ENCODE data around the gene VPS45. TPM values are rescaled to one million over a fixed set of nuclear protein-coding genes. Genes with fewer than 3 reads are reported as not detected.

Gene VPS45
- total RNA-seq, 1 experiment from 2014 or later: 51.3 TPM

GRCh38 chr1:150020711-150021110 lies 46.9 kb upstream of the VPS45 start:
- ChIA-PET POLR2A (ENCODE audit: low non-redundant PET) (no interaction called here), CTCF (no interaction called here)
- no peaks in the 10 kb centered on the region for H3K27me3 ChIP-seq (replicated peaks; ENCODE audit: insufficient read depth, low read depth, low read length, poor library complexity)
- TF ChIP-seq, protein P1, sequence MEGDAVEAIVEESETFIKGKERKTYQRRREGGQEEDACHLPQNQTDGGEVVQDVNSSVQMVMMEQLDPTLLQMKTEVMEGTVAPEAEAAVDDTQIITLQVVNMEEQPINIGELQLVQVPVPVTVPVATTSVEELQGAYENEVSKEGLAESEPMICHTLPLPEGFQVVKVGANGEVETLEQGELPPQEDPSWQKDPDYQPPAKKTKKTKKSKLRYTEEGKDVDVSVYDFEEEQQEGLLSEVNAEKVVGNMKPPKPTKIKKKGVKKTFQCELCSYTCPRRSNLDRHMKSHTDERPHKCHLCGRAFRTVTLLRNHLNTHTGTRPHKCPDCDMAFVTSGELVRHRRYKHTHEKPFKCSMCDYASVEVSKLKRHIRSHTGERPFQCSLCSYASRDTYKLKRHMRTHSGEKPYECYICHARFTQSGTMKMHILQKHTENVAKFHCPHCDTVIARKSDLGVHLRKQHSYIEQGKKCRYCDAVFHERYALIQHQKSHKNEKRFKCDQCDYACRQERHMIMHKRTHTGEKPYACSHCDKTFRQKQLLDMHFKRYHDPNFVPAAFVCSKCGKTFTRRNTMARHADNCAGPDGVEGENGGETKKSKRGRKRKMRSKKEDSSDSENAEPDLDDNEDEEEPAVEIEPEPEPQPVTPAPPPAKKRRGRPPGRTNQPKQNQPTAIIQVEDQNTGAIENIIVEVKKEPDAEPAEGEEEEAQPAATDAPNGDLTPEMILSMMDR (conservative IDR thresholded peaks at IDR 0.05; ENCODE audit: low read depth, low read length): no peak
- no peak for TF ChIP-seq EZH2 (IDR thresholded peaks at IDR 0.05; ENCODE audit: borderline replicate concordance, low read depth, low read length, poor library complexity, severe bottlenecking)
- no TSS peak for BruUV-seq (replicated peaks)
- intact Hi-C loops (cut with micrococcal nuclease; ENCODE audit: unreplicated experiment): no loop called here
- H3K4me3 ChIP-seq (ENCODE audit: low read depth, low read length, poor library complexity, severe bottlenecking): no peak overlapping the region
- no peaks in the 10 kb centered on the region for H3K4me1 ChIP-seq (ENCODE audit: insufficient read depth, low read length, poor library complexity, severe bottlenecking)
- H3K36me3 ChIP-seq (ENCODE audit: insufficient read depth, low read length, poor library complexity, severe bottlenecking): no peaks in the 10 kb centered on the region
- no peak for DNase-seq (ENCODE audit: low spot score)
- no peaks in the 10 kb centered on the region for H3K9me3 ChIP-seq (ENCODE audit: low read depth, low read length, poor library complexity, severe bottlenecking)
- no peak overlapping the region for H3K27ac ChIP-seq (ENCODE audit: low read depth, low read length, poor library complexity, severe bottlenecking)

- Histone ChIP-seq H3K4me1 (ENCODE audit: insufficient read depth, low read length, poor library complexity, severe bottlenecking) (no peaks in the 10 kb centered on the region), H3K36me3 (ENCODE audit: insufficient read depth, low read length, poor library complexity, severe bottlenecking) (no peaks in the 10 kb centered on the region), H3K4me3 (ENCODE audit: low read depth, low read length, poor library complexity, severe bottlenecking) (no peak overlapping the region), H3K27ac (ENCODE audit: low read depth, low read length, poor library complexity, severe bottlenecking) (no peak overlapping the region), H3K27me3 (replicated peaks; ENCODE audit: insufficient read depth, low read depth, low read length, poor library complexity) (no peaks in the 10 kb centered on the region), H3K9me3 (ENCODE audit: low read depth, low read length, poor library complexity, severe bottlenecking) (no peaks in the 10 kb centered on the region)
- intact Hi-C loops (cut with micrococcal nuclease; ENCODE audit: unreplicated experiment): no loop called here
- ChIA-PET CTCF (no interaction called here), POLR2A (ENCODE audit: low non-redundant PET) (no interaction called here)
- BruUV-seq (replicated peaks): no TSS peak
- TF ChIP-seq, protein P1 (conservative IDR thresholded peaks at IDR 0.05; ENCODE audit: low read depth, low read length): no peak
- no peak for TF ChIP-seq EZH2 (IDR thresholded peaks at IDR 0.05; ENCODE audit: borderline replicate concordance, low read depth, low read length, poor library complexity, severe bottlenecking)
- DNase-seq (ENCODE audit: low spot score): no peak
These were observed 46.3 kb upstream of the VPS45 start for GRCh38 chr1:150021191-150021694.

- no peaks in the 10 kb centered on the region for H3K27me3 ChIP-seq (replicated peaks; ENCODE audit: insufficient read depth, low read depth, low read length, poor library complexity)
- no peak for DNase-seq (ENCODE audit: low spot score)
- BruUV-seq (replicated peaks): no TSS peak
- no peak overlapping the region for H3K27ac ChIP-seq (ENCODE audit: low read depth, low read length, poor library complexity, severe bottlenecking)
- no peak for TF ChIP-seq EZH2 (IDR thresholded peaks at IDR 0.05; ENCODE audit: borderline replicate concordance, low read depth, low read length, poor library complexity, severe bottlenecking)
- TF ChIP-seq, protein P1 (conservative IDR thresholded peaks at IDR 0.05; ENCODE audit: low read depth, low read length): no peak
- intact Hi-C loops (cut with micrococcal nuclease; ENCODE audit: unreplicated experiment): no loop called here
- ChIA-PET POLR2A (ENCODE audit: low non-redundant PET) (no interaction called here), CTCF (no interaction called here)
- no peaks in the 10 kb centered on the region for H3K4me1 ChIP-seq (ENCODE audit: insufficient read depth, low read length, poor library complexity, severe bottlenecking)
- no peaks in the 10 kb centered on the region for H3K9me3 ChIP-seq (ENCODE audit: low read depth, low read length, poor library complexity, severe bottlenecking)
- no peaks in the 10 kb centered on the region for H3K36me3 ChIP-seq (ENCODE audit: insufficient read depth, low read length, poor library complexity, severe bottlenecking)
- no peak overlapping the region for H3K4me3 ChIP-seq (ENCODE audit: low read depth, low read length, poor library complexity, severe bottlenecking)
These were observed 45.2 kb upstream of the VPS45 start for GRCh38 chr1:150022357-150022756.
